Measurements from ENCODE around the gene MN1. TPM values are rescaled to one million over a fixed set of nuclear protein-coding genes. Genes with fewer than 3 reads are reported as not detected.

The MN1 gene
- total RNA-seq, 1 donor from 2014 or later: 19.0 TPM

- Mint-ChIP-seq H3K4me3 (no peak overlapping the region), H3K4me1 (peaks cover 39% of the 10 kb centered on the region), H3K27ac (ENCODE audit: unreplicated experiment) (no peak overlapping the region), H3K9me3 (peaks cover 6% of the 10 kb centered on the region), H3K27me3 (ENCODE audit: low read depth) (no peaks in the 10 kb centered on the region), H3K36me3 (ENCODE audit: low read depth) (peaks cover 3% of the 10 kb centered on the region)
- TF ChIP-seq, protein P1, sequence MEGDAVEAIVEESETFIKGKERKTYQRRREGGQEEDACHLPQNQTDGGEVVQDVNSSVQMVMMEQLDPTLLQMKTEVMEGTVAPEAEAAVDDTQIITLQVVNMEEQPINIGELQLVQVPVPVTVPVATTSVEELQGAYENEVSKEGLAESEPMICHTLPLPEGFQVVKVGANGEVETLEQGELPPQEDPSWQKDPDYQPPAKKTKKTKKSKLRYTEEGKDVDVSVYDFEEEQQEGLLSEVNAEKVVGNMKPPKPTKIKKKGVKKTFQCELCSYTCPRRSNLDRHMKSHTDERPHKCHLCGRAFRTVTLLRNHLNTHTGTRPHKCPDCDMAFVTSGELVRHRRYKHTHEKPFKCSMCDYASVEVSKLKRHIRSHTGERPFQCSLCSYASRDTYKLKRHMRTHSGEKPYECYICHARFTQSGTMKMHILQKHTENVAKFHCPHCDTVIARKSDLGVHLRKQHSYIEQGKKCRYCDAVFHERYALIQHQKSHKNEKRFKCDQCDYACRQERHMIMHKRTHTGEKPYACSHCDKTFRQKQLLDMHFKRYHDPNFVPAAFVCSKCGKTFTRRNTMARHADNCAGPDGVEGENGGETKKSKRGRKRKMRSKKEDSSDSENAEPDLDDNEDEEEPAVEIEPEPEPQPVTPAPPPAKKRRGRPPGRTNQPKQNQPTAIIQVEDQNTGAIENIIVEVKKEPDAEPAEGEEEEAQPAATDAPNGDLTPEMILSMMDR (conservative IDR thresholded peaks at IDR 0.05): no peak
- no peak for DNase-seq (ENCODE audit: low read depth, low spot score)
Observed at GRCh38 chr22:27729246-27729645, 72.3 kb downstream of the MN1 start.

GRCh38 chr22:27727673-27728451 is 73.7 kb downstream of the MN1 start:
- peak overlapping the region; percentile 88 for H3K27ac Mint-ChIP-seq (ENCODE audit: unreplicated experiment)
- TF ChIP-seq, protein P1 (conservative IDR thresholded peaks at IDR 0.05): no peak
- DNase-seq (ENCODE audit: low read depth, low spot score): no peak
- peaks cover 9% of the 10 kb centered on the region for H3K9me3 Mint-ChIP-seq
- H3K36me3 Mint-ChIP-seq (ENCODE audit: low read depth): peaks cover 3% of the 10 kb centered on the region
- H3K4me3 Mint-ChIP-seq: no peak overlapping the region
- H3K4me1 Mint-ChIP-seq: peaks cover 39% of the 10 kb centered on the region
- no peaks in the 10 kb centered on the region for H3K27me3 Mint-ChIP-seq (ENCODE audit: low read depth)

GRCh38 chr22:27726686-27727449 is 74.7 kb downstream of the MN1 start:
- peaks cover 9% of the 10 kb centered on the region for H3K9me3 Mint-ChIP-seq
- H3K4me1 Mint-ChIP-seq: peaks cover 39% of the 10 kb centered on the region
- DNase-seq (ENCODE audit: low read depth, low spot score): no peak
- peaks cover 3% of the 10 kb centered on the region for H3K36me3 Mint-ChIP-seq (ENCODE audit: low read depth)
- peak overlapping the region; percentile 15 for H3K4me3 Mint-ChIP-seq
- H3K27me3 Mint-ChIP-seq (ENCODE audit: low read depth): no peaks in the 10 kb centered on the region
- TF ChIP-seq, protein P1 (conservative IDR thresholded peaks at IDR 0.05): no peak
- H3K27ac Mint-ChIP-seq (ENCODE audit: unreplicated experiment): peak overlapping the region; percentile 88

DNA sequence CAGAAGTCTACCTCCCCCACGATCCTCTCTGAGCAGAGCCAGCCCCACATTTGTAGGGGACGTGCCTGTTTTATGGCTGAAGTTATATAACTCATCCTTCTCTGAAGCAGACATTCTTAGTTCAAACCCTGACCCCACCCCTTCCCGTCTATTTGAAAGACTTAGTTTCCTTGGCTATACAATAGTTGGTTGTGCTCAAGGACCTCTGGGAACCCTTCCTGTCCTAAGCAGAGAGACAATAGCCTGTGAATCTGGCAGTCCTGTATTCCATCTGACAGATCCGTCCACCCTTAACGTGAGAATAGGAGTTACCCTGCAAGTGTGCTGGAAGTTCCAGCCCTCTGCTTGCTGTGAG is 75.2 kb downstream of the MN1 start:
- TF ChIP-seq, protein P1 (conservative IDR thresholded peaks at IDR 0.05): no peak
- no peak for DNase-seq (ENCODE audit: low read depth, low spot score)
- Mint-ChIP-seq H3K9me3 (peaks cover 9% of the 10 kb centered on the region), H3K36me3 (ENCODE audit: low read depth) (peaks cover 3% of the 10 kb centered on the region), H3K27me3 (ENCODE audit: low read depth) (no peaks in the 10 kb centered on the region), H3K4me1 (peaks cover 39% of the 10 kb centered on the region), H3K27ac (ENCODE audit: unreplicated experiment) (peak overlapping the region; percentile 52), H3K4me3 (peak overlapping the region; percentile 15)

DNA sequence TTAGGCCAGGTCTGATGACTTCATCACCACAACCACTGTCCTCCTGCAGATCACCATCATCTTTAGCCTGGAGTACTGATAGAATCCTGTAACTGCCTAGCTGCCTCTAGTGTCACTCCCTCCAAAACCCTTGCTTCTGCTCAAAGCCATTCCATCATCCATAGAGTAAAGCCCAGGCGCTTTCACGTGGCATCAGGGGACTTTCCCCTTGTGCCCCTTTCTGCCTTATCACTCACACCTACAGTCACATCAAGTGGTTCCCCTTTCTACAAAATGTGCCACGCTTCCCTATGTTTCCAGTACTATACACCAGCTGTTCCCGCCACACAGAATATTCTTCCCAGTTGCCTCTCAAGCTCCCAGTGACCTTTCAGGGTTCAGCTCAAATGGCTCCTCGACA is 75.9 kb downstream of the MN1 start:
- peaks cover 39% of the 10 kb centered on the region for H3K4me1 Mint-ChIP-seq
- TF ChIP-seq, protein P1 (conservative IDR thresholded peaks at IDR 0.05): no peak
- no peak overlapping the region for H3K27ac Mint-ChIP-seq (ENCODE audit: unreplicated experiment)
- no peak for DNase-seq (ENCODE audit: low read depth, low spot score)
- peaks cover 9% of the 10 kb centered on the region for H3K9me3 Mint-ChIP-seq
- H3K4me3 Mint-ChIP-seq: no peak overlapping the region
- no peaks in the 10 kb centered on the region for H3K27me3 Mint-ChIP-seq (ENCODE audit: low read depth)
- peaks cover 3% of the 10 kb centered on the region for H3K36me3 Mint-ChIP-seq (ENCODE audit: low read depth)
